GM12865 (cell line): ENCODE data around the gene DGLUCY.
A peak's percentile ranks its signal among the peaks of the same experiment; 100 is the strongest.

ENCODE experiments used
- DNase-seq: peaks from one replicate; pipeline ENCODE4 v3.0.0; 2010; ENCODE audit warnings: low read depth
- H3K4me3 ChIP-seq: 2 replicates; pipeline ENCODE4 v1.5.1; 2011; ENCODE audit warnings: mild to moderate bottlenecking, low read depth, low read length, control low read depth
- CTCF ChIP-seq: IDR thresholded peaks from 2 replicates; pipeline ENCODE4 v1.5.1; 2011; ENCODE audit warnings: low read length, control low read depth, low read depth, inconsistent platforms; ENCODE audit not compliant: insufficient read depth; ENCODE audit errors: missing control alignments

The DGLUCY gene

GRCh38 chr14:91113829-91114078 lies at the start of gene DGLUCY:
Gene DGLUCY (plus strand): TSS chr14:91114073. CDS start chr14:91160295, 46,222 bp downstream.
- TF ChIP-seq CTCF: no peak
- peak within 1 kb of the TSS; percentile 99 for H3K4me3 ChIP-seq
- peak; percentile 93 for DNase-seq

- DNase-seq: no peak
- H3K4me3 ChIP-seq: no peak overlapping the region
- no peak for TF ChIP-seq CTCF
Observed at GRCh38 chr14:91065266-91065665, 48.6 kb upstream of the DGLUCY start.

- DNase-seq: no peak
- no peak for TF ChIP-seq CTCF
- H3K4me3 ChIP-seq: no peak overlapping the region
Observed at GRCh38 chr14:91067186-91067585, 46.7 kb upstream of the DGLUCY start.

GRCh38 chr14:91068642-91069041 lies 45.2 kb upstream of the DGLUCY start:
- no peak for TF ChIP-seq CTCF
- no peak overlapping the region for H3K4me3 ChIP-seq
- peak; percentile 15 for DNase-seq

GRCh38 chr14:91070572-91070971 lies 43.3 kb upstream of the DGLUCY start:
- H3K4me3 ChIP-seq: no peak overlapping the region
- no peak for DNase-seq
- TF ChIP-seq CTCF: no peak

GRCh38 chr14:91075553-91075952 lies 38.3 kb upstream of the DGLUCY start:
- TF ChIP-seq CTCF: no peak
- DNase-seq: no peak
- H3K4me3 ChIP-seq: no peak overlapping the region

- no peak overlapping the region for H3K4me3 ChIP-seq
- TF ChIP-seq CTCF: no peak
- peak; percentile 85 for DNase-seq
Observed at GRCh38 chr14:91078095-91078737, 35.7 kb upstream of the DGLUCY start.
